Jurkat, Clone E6-1 (cell line): ENCODE data around the gene USH2A.

Source experiments
- DNase-seq: peaks from one replicate; pipeline ENCODE4 v3.0.0-alpha.2; 2011; ENCODE audit warnings: low read depth, low spot score
- H3K4me3 ChIP-seq: 2 replicates; pipeline ENCODE4 v1.5.1; 2011; ENCODE audit warnings: mild to moderate bottlenecking, low read length, control low read depth, moderate library complexity

USH2A gene

DNA sequence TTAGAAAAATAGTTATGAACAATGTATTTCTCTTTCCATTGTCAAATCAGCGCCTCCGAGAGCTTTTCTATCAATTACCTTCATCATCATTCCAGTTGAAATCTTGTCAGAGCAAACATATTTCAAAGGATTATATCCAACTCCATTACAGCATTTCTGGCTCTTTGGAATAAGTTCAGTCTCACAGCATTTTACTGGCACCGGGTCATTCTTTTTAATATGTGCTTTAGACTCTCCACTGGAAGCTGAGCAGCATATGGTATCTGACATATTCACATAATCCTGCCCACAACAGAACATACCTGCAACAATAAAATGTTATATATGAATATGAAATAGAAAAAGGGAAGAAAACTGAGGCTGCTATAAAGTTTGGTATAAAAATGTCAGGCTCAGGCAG, 633.3 kb downstream of the USH2A start:
- H3K4me3 ChIP-seq: no peak overlapping the region
- DNase-seq: no peak

DNA sequence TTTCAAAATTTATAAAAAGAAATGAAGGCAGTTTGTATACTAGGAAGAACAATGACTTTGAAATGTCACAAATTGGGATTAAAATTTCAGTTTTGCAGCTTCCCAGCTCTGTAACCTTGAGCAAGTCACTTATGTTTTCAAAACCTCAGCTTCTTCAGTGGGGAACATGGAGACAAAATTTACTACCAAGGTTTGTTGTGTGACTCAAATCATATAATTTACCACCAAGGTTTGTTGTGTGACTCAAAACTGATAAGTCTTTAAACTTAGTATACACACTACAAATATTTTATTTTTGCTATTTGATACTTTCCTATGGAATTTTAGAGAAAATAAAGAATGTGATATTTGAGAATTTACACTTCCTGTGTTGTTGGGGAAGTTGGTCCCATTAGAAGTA, 636.3 kb downstream of the USH2A start:
- DNase-seq: no peak
- H3K4me3 ChIP-seq: no peak overlapping the region

GRCh38 chr1:215780641-215781040, 642.6 kb downstream of the USH2A start:
- no peak overlapping the region for H3K4me3 ChIP-seq
- no peak for DNase-seq

DNA sequence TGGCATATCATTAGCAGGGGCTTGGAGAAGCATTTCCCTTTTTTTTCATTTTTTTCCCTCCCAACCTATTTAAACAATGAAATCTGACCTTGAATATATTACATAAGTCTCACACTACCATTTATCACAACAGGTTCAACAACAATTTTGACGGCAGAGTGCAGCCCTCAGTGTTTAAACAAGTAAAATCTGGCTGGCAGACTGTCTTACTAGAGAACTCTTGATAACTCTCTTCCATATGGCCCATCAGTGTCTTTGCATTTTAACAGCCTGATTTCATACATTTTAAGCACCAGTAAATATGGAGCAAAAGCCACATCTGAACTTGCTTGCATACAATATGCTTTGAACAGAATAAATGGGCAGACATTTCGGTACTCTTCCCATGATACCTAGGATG, 643.1 kb downstream of the USH2A start:
- DNase-seq: no peak
- no peak overlapping the region for H3K4me3 ChIP-seq

- H3K4me3 ChIP-seq: no peak overlapping the region
- no peak for DNase-seq
Measured at GRCh38 chr1:215779729-215780128, 643.5 kb downstream of the USH2A start.

DNA sequence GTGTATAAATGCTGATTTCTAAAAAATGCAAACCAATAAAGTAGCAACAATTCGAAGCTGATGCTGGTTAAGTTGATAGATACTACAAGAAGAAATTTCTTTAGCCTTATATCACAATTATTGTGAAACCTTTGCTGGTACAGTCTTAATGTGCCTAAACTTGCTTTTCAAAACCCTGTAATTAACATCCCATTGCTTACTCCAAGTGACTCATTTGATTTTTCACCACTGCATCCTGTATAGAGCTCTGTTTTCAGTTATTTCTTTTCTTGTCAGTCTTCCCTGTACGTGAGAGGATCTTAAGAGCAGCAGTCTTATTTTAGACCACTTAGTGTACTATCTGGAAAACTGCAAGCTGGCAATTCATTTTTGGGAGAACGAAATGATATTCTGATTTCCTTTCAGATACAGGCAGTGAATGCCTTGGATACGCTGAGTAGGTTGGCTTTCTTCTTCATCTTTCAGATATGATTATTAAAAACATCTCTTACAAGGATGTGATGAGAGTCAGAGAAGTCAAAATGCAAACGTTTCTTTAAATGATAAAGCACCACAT, 645.8 kb downstream of the USH2A start:
- DNase-seq: no peak
- H3K4me3 ChIP-seq: no peak overlapping the region

GRCh38 chr1:215776336-215776735, 646.9 kb downstream of the USH2A start:
- no peak for DNase-seq
- H3K4me3 ChIP-seq: no peak overlapping the region

DNA sequence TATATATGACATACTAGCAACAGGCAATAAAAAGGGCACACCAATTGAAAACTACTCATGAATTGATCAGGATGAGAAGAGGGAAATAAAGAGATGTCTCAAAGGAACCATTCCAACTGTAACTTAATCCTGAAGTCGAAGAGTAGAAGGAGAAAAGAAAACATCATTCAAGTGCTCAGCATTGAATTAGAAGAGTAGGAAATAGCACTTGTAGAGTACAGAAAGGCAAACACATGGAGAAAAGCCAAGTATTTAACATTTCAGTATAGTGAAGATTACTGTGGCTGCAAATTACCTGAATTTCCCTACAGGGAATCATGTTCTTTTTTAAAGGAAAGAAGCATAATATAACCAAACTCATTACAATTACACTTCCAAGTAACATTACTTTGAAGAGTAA, 651.1 kb downstream of the USH2A start:
- no peak for DNase-seq

GRCh38 chr1:215768303-215768702, 654.9 kb downstream of the USH2A start:
- H3K4me3 ChIP-seq: no peak overlapping the region
- DNase-seq: no peak

More for the DNA sequence above, 651.1 kb downstream of the USH2A start:
- no peak overlapping the region for H3K4me3 ChIP-seq

- no peak overlapping the region for H3K4me3 ChIP-seq
- no peak for DNase-seq
Measured at GRCh38 chr1:215767761-215768160, 655.5 kb downstream of the USH2A start.

DNA sequence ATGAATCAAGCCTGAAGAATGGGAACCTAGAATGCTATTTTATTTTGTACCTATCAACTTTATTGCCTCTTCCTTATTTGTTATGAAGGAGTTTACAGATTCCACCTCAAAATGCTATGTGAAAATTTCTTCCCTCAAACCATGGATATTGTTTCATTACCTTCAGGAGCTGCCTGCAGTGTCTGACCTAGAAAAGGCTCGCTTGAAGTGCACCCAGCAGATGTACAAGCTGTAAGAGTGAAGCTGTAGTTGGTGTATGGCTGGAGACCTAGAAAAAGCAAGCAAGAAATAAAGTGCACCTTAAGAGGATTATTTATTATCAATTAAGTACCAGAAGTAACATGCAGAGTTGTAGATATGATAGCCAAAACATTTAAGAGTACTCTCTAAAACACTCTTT, 656.7 kb downstream of the USH2A start:
- no peak for DNase-seq
- no peak overlapping the region for H3K4me3 ChIP-seq

DNA sequence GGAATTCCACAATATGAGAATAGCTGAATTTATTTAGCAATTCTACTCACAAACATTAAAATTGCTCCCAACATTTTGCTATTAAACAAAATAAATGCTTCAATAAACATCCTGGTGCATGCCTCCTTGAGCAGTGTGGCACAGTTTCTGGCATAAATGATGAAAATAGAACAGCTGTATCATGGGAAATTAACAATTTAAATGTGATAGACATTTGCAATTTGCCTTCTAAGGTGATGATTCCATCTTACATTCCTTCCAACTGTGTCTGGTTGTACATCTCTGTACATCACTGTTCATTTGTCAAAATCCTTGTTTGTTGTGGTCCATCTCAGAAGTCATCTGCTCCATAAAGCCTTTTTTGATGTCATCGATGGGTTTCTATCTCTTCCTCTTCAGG, 657.4 kb downstream of the USH2A start:
- H3K4me3 ChIP-seq: no peak overlapping the region

GRCh38 chr1:215761446-215761845, 661.8 kb downstream of the USH2A start:
- H3K4me3 ChIP-seq: no peak overlapping the region
- no peak for DNase-seq

More for the DNA sequence above, 657.4 kb downstream of the USH2A start:
- DNase-seq: no peak

- DNase-seq: no peak
- no peak overlapping the region for H3K4me3 ChIP-seq
Measured at GRCh38 chr1:215754112-215754511, 669.1 kb downstream of the USH2A start.

DNA sequence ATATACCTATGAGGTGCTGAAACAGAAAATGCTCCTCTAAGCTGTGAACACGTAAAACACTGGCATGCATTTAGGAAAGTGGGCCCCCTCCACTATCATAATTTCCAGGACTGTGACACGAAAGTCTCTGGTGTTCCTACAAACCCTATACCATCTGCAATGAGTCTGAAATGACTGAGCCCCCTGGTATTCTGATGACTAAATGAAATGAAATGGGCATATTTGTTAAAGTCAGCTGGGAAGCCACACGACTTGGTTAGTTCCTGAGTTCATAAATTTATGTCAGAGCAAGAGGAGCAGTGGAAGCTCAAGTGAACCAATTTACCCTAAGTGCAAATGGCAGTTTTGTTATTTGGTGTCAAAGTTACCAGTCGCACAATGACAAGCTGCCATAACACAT, 673.8 kb downstream of the USH2A start:
- H3K4me3 ChIP-seq: no peak overlapping the region
- DNase-seq: no peak

- no peak for DNase-seq
- no peak overlapping the region for H3K4me3 ChIP-seq
Measured at GRCh38 chr1:215748431-215748830, 674.8 kb downstream of the USH2A start.

- DNase-seq: no peak
- no peak overlapping the region for H3K4me3 ChIP-seq
Measured at GRCh38 chr1:215744419-215744818, 678.8 kb downstream of the USH2A start.

GRCh38 chr1:215739025-215739424, 684.2 kb downstream of the USH2A start:
- no peak for DNase-seq
- no peak overlapping the region for H3K4me3 ChIP-seq

- no peak overlapping the region for H3K4me3 ChIP-seq
- no peak for DNase-seq
Measured at GRCh38 chr1:215731699-215732098, 691.5 kb downstream of the USH2A start.

DNA sequence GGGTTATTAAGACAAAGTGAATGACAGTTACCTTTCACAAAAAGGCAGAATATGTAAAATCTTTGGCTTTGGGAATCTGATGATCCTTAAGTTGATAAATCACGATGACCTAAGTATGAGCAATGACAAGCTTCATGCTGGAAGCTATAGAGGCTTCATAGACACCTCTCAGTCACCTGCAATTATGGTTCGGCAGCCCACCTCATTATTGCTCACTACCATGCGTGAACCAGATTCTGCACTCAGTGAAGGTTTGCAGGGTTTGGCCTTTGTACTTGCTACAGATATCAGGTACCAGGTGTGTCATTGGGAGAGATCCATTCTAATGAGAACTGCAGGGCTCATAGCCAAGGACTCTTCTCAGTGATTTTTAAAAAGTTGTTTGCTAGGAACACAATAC, 692.6 kb downstream of the USH2A start:
- DNase-seq: no peak
- H3K4me3 ChIP-seq: no peak overlapping the region

- H3K4me3 ChIP-seq: no peak overlapping the region
- no peak for DNase-seq
Measured at GRCh38 chr1:215728169-215728568, 695.1 kb downstream of the USH2A start.

- DNase-seq: no peak
- no peak overlapping the region for H3K4me3 ChIP-seq
Measured at GRCh38 chr1:215720126-215720525, 703.1 kb downstream of the USH2A start.
